Gastroesophageal sphincter (tissue), 4 donors: ENCODE results near the gene CHRNE. TPM values are rescaled to one million over a fixed set of nuclear protein-coding genes. Genes with fewer than 3 reads are reported as not detected.

Experiments
- ATAC-seq: fragments of 150-250 bp; one replicate; pipeline ENCODE4 v1.9.1; 2016; ENCODE audit warnings: mild to moderate bottlenecking, moderate library complexity
- H3K27ac ChIP-seq, 4 donors: fragments of 200-600 bp; sonication (generic) in 3 of 4; 1 replicate in 3 of 4; 2 replicates in 1 of 4; pipeline ENCODE4 v1.5.1; 2016 to 2019
- H3K27me3 ChIP-seq: fragments of 200-600 bp; sonication (generic); one replicate; pipeline ENCODE4 v1.5.1; 2019
- H3K36me3 ChIP-seq, 2 donors: fragments of 200-600 bp; sonication (generic); one replicate each; pipeline ENCODE4 v1.5.1; 2019; ENCODE audit warnings: control low read depth in 1 of 2
- H3K4me1 ChIP-seq, 3 donors: fragments of 200-600 bp; sonication (generic); 1 replicate in 2 of 3; 2 replicates in 1 of 3; pipeline ENCODE4 v1.5.1; 2016 to 2019; ENCODE audit warnings: control low read depth in 2 of 3
- H3K4me3 ChIP-seq, 2 donors: fragments of 200-600 bp; sonication (generic); one replicate each; pipeline ENCODE4 v1.5.1; 2019; ENCODE audit warnings: mild to moderate bottlenecking in 1 of 2, moderate library complexity in 1 of 2
- H3K9me3 ChIP-seq, 3 donors: fragments of 200-600 bp; sonication (generic); one replicate each; pipeline ENCODE4 v1.5.1; 2017 to 2019; ENCODE audit warnings: control low read depth in 2 of 3
- CTCF ChIP-seq, 4 experiments: fragments of 200-600 bp in 2 of 4; fragments of 450-650 bp in 2 of 4; sonication (generic) in 1 of 4; IDR thresholded peaks; one replicate each; pipeline ENCODE4 v1.5.1; 2017 to 2019; ENCODE audit warnings: antibody characterized with exemption in 4 of 4, mild to moderate bottlenecking in 2 of 4, moderate library complexity in 2 of 4
- EP300 ChIP-seq: sonication (generic); formaldehyde crosslinking; IDR thresholded peaks from one replicate; pipeline ENCODE4 v1.6.1; 2017; ENCODE audit warnings: antibody characterized with exemption, mild to moderate bottlenecking
- POLR2A ChIP-seq, 2 donors: fragments of 450-650 bp; IDR thresholded peaks; one replicate each; pipeline ENCODE4 v1.6.1; 2017; ENCODE audit warnings: antibody characterized with exemption in 2 of 2, mild to moderate bottlenecking in 2 of 2, moderate library complexity in 1 of 2
- POLR2AphosphoS5 ChIP-seq: sonication (generic); formaldehyde crosslinking; IDR thresholded peaks from one replicate; pipeline ENCODE4 v1.6.1; 2017; ENCODE audit warnings: antibody characterized with exemption
- WGBS, 2 donors: methylation state at CpG; one replicate each; pipeline ENCODE4 v1.1.5; 2018; ENCODE audit warnings: low coverage in 1 of 2; 5-methylcytosine and 5-hydroxymethylcytosine counted together
- total RNA-seq, 4 donors: library from RNA; depleted of rRNA; stranded (reverse); fragments of >200 nt; gene quantifications; one replicate each; pipeline ENCODE4 v1.1.0, GENCODE V29; 2016

Gene CHRNE
- total RNA-seq, 4 donors from 2014 or later, result 0.23 to 0.67 TPM; not detected in 2

GRCh38 chr17:4856937-4857314 is 46.0 kb downstream of the CHRNE start:
- H3K9me3 ChIP-seq, result no peaks in the 10 kb centered on the region
- H3K27ac ChIP-seq, result peak overlapping the region in 1 of 4 donors; percentile 12
- no peak for ATAC-seq
- peaks cover 0 to 18% of the 10 kb centered on the region in 2 donors for H3K36me3 ChIP-seq
- WGBS, 2 donors, result 80 to 91% methylated on average over 2 to 4 of the region's 7 CpGs
- no peaks in the 10 kb centered on the region for H3K27me3 ChIP-seq
- H3K4me1 ChIP-seq, result peaks cover 0 to 44% (median 9%) of the 10 kb centered on the region in 3 donors
- H3K4me3 ChIP-seq, result no peak overlapping the region
- TF ChIP-seq EP300 (no peak), POLR2A (IDR thresholded peaks at IDR 0.05) (no peak), CTCF (IDR thresholded peaks at IDR 0.05) (no peak), POLR2AphosphoS5 (no peak)

GRCh38 chr17:4856271-4856936 is 46.5 kb downstream of the CHRNE start:
- ATAC-seq, result no peak
- WGBS, 2 donors, result 81 to 88% methylated on average over 13 to 15 of the region's 17 CpGs
- Histone ChIP-seq H3K4me3 (no peak overlapping the region), H3K27me3 (no peaks in the 10 kb centered on the region), H3K9me3 (no peaks in the 10 kb centered on the region), H3K36me3 (peaks cover 0 to 18% of the 10 kb centered on the region in 2 donors), H3K4me1 (peaks cover 0 to 44% (median 9%) of the 10 kb centered on the region in 3 donors), H3K27ac (peak overlapping the region in 1 of 4 donors; percentile 12)
- TF ChIP-seq POLR2A (IDR thresholded peaks at IDR 0.05) (no peak), EP300 (no peak), CTCF (IDR thresholded peaks at IDR 0.05) (no peak)

GRCh38 chr17:4854111-4854681 is 48.7 kb downstream of the CHRNE start:
- no peak for ATAC-seq
- Histone ChIP-seq H3K27me3 (no peaks in the 10 kb centered on the region), H3K36me3 (peaks cover 0 to 3% of the 10 kb centered on the region in 2 donors), H3K4me1 (peaks cover 0 to 41% (median 13%) of the 10 kb centered on the region in 3 donors), H3K9me3 (no peaks in the 10 kb centered on the region), H3K4me3 (no peak overlapping the region), H3K27ac (no peak overlapping the region)
- no peak for TF ChIP-seq CTCF (IDR thresholded peaks at IDR 0.05)
- no peak for TF ChIP-seq POLR2A (IDR thresholded peaks at IDR 0.05)
- no peak for TF ChIP-seq POLR2AphosphoS5
- TF ChIP-seq EP300, result no peak
- WGBS, 2 donors, result 93 to 97% methylated on average over 3 to 5 of the region's 5 CpGs

- Histone ChIP-seq H3K27me3 (no peaks in the 10 kb centered on the region), H3K27ac (no peak overlapping the region), H3K9me3 (no peaks in the 10 kb centered on the region), H3K36me3 (peaks cover 0 to 3% of the 10 kb centered on the region in 2 donors), H3K4me3 (no peak overlapping the region), H3K4me1 (peaks cover 0 to 35% (median 9%) of the 10 kb centered on the region in 3 donors)
- ATAC-seq, result no peak
- TF ChIP-seq POLR2AphosphoS5 (no peak), POLR2A (IDR thresholded peaks at IDR 0.05) (no peak), EP300 (no peak), CTCF (IDR thresholded peaks at IDR 0.05) (no peak)
- 85 to 89% methylated on average over 2 of the region's 2 CpGs for WGBS, 2 donors
Observed at GRCh38 chr17:4853208-4853671, 49.7 kb downstream of the CHRNE start.
